ENCODE measurements around the gene ZNF354B.
"Not testable (repeated sequence)": the region's sequence is repeated elsewhere in the genome, so short reads cannot be mapped to it uniquely, and the experiment has no call there.

The ZNF354B gene

DNA sequence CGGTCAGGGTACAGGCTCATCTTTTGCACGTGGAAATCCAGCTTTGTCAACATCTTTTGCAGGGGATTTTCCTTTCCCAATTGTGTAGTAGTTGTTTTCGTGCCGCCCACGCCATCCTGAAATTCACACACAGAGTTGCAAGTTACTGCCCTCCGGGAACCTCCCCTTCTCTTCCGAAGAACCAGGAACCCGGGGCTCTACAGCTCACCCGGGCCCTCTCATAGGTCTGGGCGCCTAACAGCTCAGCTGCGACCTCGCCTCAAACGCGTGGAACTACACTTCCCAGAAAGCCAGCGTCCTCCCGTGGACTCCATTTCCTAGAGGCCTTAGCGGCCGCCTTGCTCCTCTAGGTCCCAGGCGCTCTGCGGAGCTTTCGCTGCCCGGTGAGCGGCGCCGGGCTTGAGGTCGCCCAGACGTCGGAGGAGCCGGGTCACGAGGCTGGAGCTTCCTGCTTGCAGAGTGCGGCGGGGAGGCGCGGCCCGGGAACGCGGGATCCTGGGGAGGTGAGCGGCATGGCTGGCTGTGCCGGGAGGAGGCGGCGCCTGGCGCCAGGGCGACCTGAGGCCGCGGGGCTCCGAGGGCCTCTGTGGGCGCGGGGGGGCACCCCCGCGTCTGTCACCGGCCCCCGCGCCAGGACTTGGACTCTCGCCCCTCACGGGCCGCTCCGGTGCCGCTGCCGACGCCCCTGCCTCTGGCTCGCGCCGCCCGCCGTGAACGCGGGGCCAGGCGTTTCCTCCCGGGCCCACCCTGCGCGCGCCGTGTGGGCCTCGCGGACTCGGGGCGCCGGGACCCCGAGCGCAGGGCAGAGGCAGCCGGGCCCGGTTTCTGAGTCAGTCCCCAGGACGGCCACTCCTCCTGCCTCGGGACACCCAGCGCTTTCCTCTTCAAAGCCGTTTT lies at the start of gene ZNF354B:
Gene ZNF354B, plus strand, starts transcription at position 329 of the 897 bp plus-strand sequence. CDS start 1,095 bp downstream, outside the sequence.
- peak; percentile 93 for DNase-seq (ENCODE audit: low spot score)

DNA sequence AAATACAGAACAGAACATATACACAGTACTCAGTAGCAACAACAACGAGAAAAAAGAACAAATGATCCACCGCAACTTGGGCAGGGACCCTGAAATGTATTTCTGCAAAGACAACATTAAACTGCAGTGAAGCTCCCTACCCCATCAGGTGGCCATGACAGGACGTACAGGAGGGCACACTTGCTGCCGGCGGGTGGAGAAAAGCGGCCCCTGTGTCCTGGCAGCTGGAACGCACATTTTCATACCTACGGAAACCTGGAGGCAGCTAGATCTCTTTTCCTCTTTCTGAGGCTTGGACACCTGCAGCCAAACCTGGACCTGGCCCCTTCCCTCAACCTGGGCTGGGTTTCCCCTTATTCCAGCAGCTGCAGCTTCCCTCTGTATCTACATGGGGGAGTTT lies 42.2 kb upstream of the ZNF354B start:
- no peak for DNase-seq (ENCODE audit: low spot score)

DNA sequence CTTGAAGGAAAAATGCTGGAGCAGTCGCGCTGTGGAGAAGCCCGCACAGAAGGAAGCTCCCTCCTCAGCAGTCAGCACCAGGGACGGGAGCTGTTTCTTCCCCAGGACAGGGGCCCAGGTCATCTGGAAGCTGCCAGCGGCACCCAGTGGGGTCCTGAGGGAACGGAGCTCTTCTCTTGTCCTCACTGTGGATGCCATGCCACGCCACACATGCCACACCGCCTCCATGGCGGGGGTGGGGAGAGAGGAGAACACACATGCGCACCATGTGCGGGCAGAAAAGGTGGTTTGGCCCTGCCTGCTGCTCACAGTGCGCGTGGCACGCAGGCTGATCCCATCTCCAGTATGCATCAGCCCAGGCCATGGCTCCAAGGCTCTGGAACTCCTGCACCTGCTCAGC lies 41.7 kb upstream of the ZNF354B start:
- no peak for DNase-seq (ENCODE audit: low spot score)

DNA sequence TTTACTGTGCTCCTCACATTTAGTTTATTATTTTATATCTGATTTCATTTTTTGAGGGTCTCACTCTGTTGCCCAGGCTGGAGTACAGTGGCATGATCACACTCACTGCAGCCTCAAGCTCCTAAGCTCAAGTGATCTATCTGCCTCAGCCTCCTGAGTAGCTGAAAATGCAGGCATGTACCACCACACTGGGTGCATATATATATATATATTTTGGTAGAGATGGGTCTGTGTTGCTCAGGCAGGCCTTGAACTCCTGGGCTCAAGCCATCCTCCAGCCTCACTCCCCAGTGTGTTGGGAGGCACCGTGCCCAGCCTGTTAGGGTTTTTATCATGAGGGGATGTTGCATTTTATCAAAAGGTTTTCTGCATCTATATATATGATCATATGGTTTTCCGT lies 39.8 kb upstream of the ZNF354B start:
- DNase-seq (ENCODE audit: low spot score), result no peak

DNA sequence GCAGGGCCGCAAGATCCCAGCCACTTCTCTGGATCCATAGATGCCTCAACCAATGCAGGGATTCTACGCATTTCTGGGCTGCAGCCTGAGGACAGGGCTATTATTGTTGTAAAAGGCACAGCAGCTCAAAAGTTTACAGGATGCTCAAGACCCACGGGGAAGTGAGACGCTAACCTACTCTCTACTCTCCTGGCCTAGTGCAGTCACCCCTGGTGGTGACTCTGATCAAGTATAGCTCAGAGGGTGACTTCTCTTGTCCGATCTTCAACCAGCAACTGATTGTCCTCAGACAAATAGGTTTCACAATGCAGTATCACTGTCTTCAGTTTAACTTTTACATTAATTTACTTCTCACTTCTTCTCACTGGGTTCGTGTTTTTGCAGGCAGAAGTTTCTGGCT lies 34.3 kb upstream of the ZNF354B start:
- no peak for DNase-seq (ENCODE audit: low spot score)

DNA sequence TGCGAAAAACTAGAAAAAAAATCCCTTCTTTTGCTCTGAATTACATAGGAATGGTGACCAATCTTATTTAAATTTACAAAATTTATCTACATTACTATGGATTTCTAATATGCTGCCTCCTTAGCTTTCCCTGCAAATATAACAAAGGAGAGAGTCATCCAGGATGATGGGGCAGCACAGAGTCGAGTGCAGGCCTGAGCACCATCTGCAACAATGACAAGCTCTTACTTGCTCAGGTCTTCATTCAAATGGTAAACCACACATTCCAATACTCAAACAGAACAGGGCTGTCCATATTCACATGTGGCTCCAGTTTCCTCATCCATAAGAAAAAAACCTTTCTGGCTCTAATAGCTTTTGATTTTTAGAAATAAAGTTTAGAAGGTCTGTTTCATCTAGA lies 33.5 kb upstream of the ZNF354B start:
- no peak for DNase-seq (ENCODE audit: low spot score)

DNA sequence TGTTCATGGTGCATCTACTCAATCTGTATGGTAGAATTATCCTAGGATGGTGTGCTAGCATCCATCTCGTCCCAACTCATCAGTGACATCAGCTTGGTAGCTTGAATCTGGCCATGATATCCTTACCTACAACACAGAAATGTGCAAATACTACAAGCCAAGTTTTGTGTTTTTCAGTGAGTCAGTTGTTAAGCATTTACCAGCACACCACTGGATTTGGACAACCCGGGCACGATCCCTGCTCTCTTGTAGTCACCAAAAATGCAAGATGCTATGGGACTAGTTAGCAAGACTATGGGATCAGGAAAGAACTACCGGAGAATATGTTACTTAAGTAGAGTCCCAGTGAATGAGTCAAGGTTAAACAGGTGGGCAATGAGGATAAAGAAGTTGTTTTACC lies 32.1 kb upstream of the ZNF354B start:
- DNase-seq (ENCODE audit: low spot score), result no peak

DNA sequence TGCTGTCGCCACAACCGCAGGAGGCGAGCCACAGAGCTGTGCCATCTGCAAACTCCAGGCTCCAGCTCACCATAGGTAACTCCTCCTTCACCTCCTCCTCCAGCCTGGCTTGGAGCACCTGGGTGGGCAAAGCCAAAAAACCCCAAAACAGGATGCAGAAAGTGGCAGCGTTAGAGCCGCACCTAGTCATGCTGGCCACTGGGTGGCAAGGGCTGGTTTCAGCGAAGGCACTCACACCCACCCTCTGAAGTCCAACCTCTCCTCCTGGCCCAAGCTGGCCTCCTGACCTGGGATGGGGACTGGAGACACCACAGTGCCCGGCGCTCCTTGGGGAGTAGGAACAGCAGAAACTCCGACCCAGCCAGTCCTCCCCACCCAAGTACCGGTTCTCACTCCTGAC lies 28.7 kb upstream of the ZNF354B start:
- no peak for DNase-seq (ENCODE audit: low spot score)

DNA sequence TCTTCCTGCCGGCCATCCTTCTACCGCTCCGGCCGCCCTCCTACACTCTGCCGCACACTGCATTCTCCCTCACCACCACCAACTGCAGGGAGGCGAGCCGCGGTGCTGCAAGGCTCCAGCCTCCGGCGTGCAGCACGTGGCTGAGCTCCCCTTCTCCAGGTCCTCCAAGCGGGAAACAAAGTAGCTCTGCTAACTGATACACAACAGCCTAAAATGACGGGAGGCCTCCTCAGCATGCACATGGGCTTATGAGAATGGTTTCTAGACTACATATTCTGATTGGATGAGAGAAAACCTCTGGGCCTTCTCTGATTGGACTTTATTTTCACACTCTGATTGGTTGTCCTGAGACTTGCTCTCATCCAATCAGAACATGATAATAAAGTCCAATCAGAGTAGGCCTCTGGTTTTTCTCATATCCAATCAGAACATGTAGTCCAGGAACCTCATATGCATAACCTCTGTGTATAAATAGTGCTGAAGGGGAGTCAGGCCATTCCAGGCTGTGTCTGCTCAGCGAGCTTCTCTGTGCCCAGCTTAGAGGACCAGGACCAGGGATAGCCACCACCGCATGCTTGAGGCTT lies 27.0 kb upstream of the ZNF354B start:
- DNase-seq (ENCODE audit: low spot score), result no peak

DNA sequence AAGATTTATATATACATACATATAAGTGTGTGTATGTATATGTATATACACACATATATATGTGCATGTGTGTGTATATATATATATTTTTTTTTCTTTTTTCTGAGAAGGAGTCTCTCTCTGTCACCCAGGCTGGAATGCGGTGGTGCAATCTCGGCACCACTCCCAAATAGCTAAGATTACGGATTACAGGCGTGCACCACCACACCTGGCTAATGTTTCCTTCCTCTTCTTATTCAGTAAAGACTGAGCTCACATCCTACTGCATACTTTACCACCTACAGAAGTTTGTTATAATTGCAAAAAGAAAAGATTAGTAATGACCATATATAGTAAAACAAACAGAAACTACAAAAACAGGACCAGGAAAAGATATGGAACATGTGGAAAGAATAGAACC lies 23.1 kb upstream of the ZNF354B start:
- DNase-seq (ENCODE audit: low spot score), result no peak

DNA sequence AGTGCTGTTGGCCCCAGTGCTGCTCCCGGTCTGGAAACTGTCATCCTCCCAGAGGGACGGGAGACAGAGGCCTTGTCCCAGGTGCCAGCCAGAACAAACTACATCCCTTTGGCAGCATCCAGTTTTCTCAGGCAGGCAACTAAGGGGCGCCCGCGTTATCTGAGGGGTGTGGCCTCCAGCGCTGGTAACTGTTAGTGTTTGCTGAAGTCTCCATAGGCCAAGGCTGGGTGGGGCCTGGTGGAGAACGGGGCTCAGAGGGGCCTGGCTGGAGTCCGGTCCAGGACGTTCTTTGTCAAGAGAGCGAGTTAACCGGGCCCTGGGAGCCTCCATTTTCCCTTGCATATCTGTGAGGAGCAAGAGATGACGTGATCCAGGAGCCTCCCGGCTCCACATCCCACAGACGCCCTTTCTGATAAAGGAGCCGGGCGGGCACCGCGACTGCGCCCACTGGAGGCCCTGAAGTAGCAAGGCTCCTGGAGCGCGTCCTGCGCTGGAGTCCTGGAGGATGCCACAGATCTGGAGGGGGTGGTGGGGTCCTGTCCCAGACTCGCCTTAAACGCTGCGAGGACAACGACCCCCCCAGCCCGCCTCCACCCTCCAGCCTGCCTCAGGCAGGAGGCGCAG lies 20.9 kb upstream of the ZNF354B start:
- not testable (repeated sequence) for DNase-seq (ENCODE audit: low spot score)

DNA sequence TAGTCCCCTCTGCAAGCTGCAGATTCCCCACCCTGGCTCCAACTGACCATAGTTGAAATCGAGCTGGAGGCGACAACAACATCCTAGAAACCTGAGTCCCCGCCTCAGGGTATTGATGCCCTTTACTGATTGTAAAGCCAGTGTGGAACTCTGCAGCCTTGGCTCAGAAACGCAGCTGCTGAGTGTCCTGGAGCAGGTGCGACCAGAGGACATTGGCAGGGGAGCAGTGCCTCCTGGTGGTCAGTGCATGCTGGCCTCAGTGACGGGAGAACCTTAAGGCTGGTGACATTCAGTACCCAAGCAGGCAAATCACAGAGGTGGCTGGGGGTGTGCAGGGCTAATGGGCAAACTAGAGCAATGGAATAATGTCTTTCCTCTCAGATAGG lies 20.4 kb upstream of the ZNF354B start:
- peak; percentile 16 for DNase-seq (ENCODE audit: low spot score)

DNA sequence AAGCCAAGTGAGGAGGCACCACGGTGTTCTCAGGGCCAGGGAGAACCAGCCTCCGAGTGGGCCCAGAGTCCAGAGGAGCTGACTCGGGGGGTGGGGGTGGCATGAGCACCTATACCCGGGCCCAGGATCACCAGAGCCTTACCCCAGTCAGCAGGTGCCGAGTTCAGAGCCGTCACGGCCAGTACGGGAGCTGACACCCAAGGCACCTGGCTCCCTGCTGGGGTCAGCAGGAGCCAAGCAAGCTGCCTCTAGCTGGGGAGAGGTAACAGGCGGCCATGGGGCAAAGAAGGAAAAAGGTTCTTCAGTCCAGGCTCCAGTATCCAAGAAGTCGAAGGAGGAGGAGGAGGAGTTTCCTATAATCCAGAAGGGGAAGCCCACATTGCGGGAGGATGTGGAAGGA lies 19.4 kb upstream of the ZNF354B start:
- DNase-seq (ENCODE audit: low spot score), result not testable (repeated sequence)

DNA sequence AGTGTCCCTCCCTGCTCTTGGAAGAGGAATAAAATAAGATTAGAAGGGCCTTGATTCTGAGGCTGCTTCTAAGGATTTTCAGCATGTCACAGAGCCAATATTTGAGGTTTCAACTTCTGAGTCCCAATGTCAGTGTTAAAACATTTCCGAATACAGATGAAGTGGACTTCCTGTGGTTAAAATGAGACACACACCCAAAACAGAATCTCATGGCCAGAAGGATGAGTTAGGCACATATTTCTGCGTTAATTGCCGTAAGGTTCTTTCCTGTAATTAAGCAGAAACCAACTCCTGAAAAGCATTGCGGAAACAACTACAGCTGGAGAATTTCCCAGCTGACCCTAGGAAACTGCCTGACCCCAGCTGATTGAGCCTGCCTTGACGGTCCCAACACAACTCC lies 10.4 kb upstream of the ZNF354B start:
- DNase-seq (ENCODE audit: low spot score), result no peak

DNA sequence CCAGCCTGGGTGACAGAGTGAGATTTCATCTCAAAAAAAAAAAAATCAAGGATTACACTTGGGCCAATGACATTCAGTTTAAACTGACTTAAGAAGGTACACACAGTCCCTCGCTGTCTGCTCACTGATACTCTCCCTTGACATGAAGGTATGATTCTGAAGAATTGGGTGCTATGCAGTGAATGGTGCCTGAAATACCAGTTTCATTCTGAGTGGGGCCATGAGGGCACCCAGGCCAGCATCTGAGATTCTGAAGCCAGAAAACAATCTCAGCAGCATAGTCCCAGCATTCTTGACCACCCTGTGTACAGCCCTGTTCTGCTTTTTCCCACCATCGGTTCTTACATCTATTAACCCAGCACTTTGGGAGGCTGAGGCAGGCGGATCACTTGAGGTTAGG lies 7.8 kb upstream of the ZNF354B start:
- DNase-seq (ENCODE audit: low spot score), result no peak

DNA sequence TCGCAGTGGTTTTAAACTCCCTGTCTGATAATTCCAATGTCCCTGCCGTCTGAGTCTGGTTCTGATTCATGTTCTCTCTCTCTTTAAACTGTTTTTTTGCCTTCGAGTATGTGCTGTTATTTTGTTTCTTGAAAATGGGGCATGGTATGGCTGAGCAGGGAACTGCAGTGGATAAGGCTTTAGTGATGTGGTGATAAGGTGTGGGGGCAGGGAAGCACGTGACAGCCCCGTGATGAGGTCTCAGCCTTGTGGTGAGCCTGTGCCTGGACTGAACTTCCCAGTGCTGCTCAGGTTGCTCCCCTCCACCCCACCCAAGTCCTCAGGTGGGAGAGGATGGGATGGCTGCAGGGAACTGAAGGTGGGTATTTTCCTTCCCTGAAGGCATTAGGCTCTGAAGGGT lies 5.5 kb upstream of the ZNF354B start:
- no peak for DNase-seq (ENCODE audit: low spot score)

DNA sequence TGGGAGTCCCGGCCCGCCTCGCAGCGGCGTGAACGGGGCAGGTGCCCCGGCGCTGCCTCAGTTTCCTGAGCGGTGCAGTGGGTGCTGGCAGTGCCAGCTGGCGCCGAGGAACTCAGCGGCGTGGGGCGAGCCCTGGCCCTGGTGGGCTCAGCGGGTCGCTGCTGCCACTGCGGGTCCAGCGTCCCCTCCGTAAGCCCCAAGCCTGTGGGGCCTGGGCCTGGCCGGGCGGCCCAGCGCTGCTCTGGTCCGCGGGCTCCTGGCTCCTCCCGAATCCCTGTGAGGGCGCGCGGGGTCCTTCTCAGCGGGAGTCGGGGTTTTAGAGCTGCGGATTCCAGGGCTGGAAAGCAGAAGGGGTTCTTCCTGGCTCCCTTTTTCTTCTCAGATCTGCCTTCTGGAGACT lies 862 bp downstream of the ZNF354B start:
- DNase-seq (ENCODE audit: low spot score), result not testable (repeated sequence)

DNA sequence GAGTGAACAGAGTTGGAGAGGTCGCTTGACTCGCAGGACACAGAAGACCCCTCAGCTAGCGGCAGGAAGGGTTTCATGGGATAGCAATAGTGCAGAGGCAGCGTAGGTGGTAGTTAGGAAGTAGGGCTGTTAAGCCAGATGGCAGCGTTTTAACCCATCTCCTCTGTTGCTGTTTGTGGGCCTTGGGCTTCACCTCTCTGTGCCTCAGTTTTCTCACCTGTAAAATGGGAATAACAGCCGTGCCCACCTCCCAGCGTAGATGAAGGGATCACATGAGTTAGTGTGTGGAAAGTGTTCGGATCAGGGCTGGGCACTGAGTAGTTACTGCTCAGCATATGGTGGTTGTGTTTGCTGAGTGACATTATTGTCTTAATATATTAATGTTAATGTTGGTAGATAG lies 1.9 kb downstream of the ZNF354B start:
- no peak for DNase-seq (ENCODE audit: low spot score)

DNA sequence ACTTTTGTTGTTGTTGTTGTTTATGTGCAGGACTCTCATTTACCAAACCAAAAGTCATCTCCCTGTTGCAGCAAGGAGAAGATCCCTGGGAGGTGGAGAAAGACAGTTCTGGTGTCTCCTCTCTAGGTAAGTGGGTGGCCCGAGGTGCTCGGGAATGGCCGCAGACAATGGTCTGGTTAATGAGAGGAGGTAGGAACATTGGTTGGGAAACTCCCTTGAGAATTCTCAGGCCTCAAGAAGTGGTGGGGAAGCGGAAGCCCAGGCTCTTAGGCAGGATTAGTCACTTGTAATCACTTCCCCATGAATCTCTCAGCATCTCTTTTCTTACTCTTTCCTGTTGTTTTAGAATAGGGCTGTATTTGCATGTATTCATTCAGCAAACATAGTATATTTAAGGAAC lies 7.2 kb downstream of the ZNF354B start:
- no peak for DNase-seq (ENCODE audit: low spot score)

DNA sequence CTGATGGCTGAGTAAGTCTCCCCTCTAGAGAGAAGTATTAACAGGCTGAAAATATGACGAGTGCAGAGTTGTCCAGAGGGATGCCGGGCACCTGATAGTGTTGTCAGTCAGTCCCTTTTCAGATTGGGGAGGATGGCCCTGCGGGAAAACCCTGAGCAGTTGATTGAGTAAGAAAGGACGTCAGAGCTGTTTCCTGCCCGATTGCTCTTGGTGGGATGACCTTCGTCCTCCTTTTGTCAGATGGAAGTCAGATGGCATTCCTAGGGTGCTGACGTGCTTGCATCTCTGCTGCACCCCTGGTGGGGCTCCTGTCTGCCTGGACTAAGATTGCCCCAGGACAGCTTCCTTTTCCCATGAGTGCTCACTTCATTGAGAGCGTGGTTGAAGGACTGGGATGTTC lies 9.8 kb downstream of the ZNF354B start:
- DNase-seq (ENCODE audit: low spot score), result no peak

DNA sequence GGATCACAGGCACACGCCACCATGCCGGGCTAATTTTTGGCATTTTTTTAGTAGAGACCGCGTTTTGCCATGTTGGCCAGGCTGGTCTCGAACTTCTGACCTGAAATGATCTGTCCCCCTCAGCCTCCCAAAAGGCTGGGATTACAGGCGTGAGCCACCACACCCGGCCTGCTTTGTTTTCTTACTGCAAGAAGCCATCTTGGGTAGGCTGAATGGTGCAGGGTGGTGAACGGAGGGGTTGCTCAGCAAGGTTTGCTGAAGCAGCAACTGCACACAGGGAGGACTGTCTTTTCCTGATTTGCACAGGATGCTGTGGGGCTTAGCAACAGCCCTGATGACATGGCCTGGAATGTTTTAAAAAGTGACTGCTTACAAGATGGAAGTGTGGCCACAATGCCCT lies 10.7 kb downstream of the ZNF354B start:
- no peak for DNase-seq (ENCODE audit: low spot score)

DNA sequence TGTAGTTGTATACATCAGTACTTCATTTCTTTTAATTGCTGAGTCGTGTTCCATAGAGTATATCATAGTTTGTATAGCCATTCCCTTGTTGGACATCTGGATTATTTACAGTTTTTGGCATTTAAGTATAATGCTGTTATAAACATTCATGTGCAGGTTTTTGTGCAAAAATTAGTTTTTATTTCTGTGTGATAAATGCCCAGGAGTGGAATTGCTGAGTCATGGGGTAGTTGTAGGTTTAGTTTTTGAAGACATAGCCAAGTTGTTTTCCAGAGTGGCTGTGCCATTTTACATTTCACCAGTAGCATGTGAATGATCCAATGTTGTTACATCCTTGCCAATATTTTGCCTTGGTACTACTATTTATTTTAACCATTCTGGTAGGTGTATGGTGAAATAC lies 12.5 kb downstream of the ZNF354B start:
- no peak for DNase-seq (ENCODE audit: low spot score)

DNA sequence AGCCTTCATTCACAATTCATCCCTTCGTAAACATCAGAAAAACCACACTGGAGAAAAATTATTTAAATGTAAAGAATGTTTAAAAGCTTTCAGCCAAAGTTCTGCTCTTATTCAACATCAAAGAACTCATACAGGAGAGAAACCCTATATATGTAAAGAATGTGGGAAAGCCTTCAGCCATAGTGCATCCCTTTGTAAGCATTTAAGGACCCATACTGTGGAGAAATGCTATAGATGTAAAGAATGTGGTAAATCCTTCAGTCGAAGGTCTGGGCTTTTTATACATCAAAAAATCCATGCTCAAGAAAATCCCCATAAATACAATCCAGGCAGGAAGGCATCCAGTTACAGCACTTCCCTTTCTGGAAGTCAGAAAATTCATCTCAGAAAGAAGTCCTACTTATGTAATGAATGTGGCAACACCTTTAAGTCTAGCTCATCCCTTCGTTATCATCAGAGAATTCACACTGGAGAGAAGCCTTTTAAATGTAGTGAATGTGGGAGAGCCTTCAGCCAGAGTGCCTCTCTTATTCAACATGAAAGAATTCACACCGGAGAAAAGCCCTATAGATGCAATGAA lies 23.5 kb downstream of the ZNF354B start:
- DNase-seq (ENCODE audit: low spot score), result not testable (repeated sequence)
